HepG2 (cell line): ENCODE results near the gene SPTSSA. TPM values are rescaled to one million over a fixed set of nuclear protein-coding genes. Genes with fewer than 3 reads are reported as not detected.
A peak's percentile ranks its signal among the peaks of the same experiment; 100 is the strongest.

ENCODE experiments used
- AGO1 ChIP-seq: fragments of 200-400 bp; formaldehyde crosslinking; IDR thresholded peaks from 2 replicates; pipeline ENCODE4 v1.6.1; 2017; ENCODE audit warnings: mild to moderate bottlenecking, low read depth, low read length, moderate library complexity; ENCODE audit not compliant: poor library complexity, severe bottlenecking
- ARNTL ChIP-seq: sonication (generic); formaldehyde crosslinking; IDR thresholded peaks from 2 replicates; pipeline ENCODE4 v1.4.0; 2020; ENCODE audit warnings: mild to moderate bottlenecking, missing genetic modification reagents
- HES4 ChIP-seq: sonication (generic); formaldehyde crosslinking; IDR thresholded peaks from 2 replicates; pipeline ENCODE4 v1.9.0; 2021; ENCODE audit warnings: mild to moderate bottlenecking, missing genetic modification reagents, borderline replicate concordance
- HNF1A ChIP-seq, 2 experiments: sonication (generic) in 1 of 2; formaldehyde crosslinking in 1 of 2; IDR thresholded peaks; 2 replicates each; pipeline versions ENCODE4 v1.4.0 to v1.6.1; 2016 to 2020; ENCODE audit warnings: borderline replicate concordance in 1 of 2, low read depth in 1 of 2, mild to moderate bottlenecking in 1 of 2, missing genetic modification reagents in 1 of 2
- KLF16 ChIP-seq, 2 experiments: sonication (generic) in 1 of 2; formaldehyde crosslinking in 1 of 2; IDR thresholded peaks; 2 replicates each; pipeline versions ENCODE4 v1.6.1 to v1.8.0; 2016 to 2023; ENCODE audit warnings: missing genetic modification reagents in 2 of 2, missing compliant biosample characterization in 1 of 2
- MLX ChIP-seq: IDR thresholded peaks from 2 replicates; pipeline ENCODE4 v1.6.1; 2016
- NONO ChIP-seq, 2 experiments: fragments of 450-650 bp in 1 of 2; sonication (generic) in 1 of 2; formaldehyde crosslinking in 1 of 2; IDR thresholded peaks in 1 of 2; conservative IDR thresholded peaks in 1 of 2; 2 replicates each; pipeline versions ENCODE4 v1.6.1 to v1.8.0; 2017 to 2022; ENCODE audit warnings: mild to moderate bottlenecking in 1 of 2, missing genetic modification reagents in 1 of 2, moderate library complexity in 1 of 2
- PLRG1 ChIP-seq: fragments of 450-650 bp; conservative IDR thresholded peaks from 2 replicates; pipeline ENCODE4 v1.6.1; 2016
- REPIN1 ChIP-seq: sonication (generic); formaldehyde crosslinking; IDR thresholded peaks from 2 replicates; pipeline ENCODE4 v1.8.0; 2022; ENCODE audit warnings: missing genetic modification reagents, low read depth, mild to moderate bottlenecking, borderline replicate concordance
- SATB2 ChIP-seq: sonication (generic); formaldehyde crosslinking; IDR thresholded peaks from 2 replicates; pipeline ENCODE4 v1.5.0; 2020; ENCODE audit warnings: missing genetic modification reagents
- SP5 ChIP-seq: IDR thresholded peaks from 2 replicates; pipeline ENCODE4 v1.6.1; 2016; ENCODE audit warnings: low read depth, borderline replicate concordance
- THAP8 ChIP-seq: sonication (generic); formaldehyde crosslinking; IDR thresholded peaks from 2 replicates; pipeline ENCODE4 v1.5.1; 2020; ENCODE audit warnings: missing genetic modification reagents, mild to moderate bottlenecking, borderline replicate concordance
- TRAFD1 ChIP-seq: sonication (generic); formaldehyde crosslinking; IDR thresholded peaks from 2 replicates; pipeline ENCODE4 v1.5.1; 2020; ENCODE audit warnings: missing genetic modification reagents, mild to moderate bottlenecking, borderline replicate concordance
- ZNF136 ChIP-seq: sonication (generic); formaldehyde crosslinking; IDR thresholded peaks from 2 replicates; pipeline ENCODE4 v1.8.1; 2022; ENCODE audit warnings: low read depth, mild to moderate bottlenecking, moderate library complexity, missing genetic modification reagents
- ZNF354B ChIP-seq: sonication (generic); formaldehyde crosslinking; IDR thresholded peaks from 2 replicates; pipeline ENCODE4 v1.8.0; 2022; ENCODE audit warnings: mild to moderate bottlenecking, missing genetic modification reagents
- ZNF432 ChIP-seq: sonication (generic); formaldehyde crosslinking; IDR thresholded peaks from 2 replicates; pipeline ENCODE4 v1.5.0; 2020; ENCODE audit warnings: missing genetic modification reagents, mild to moderate bottlenecking, borderline replicate concordance
- ZNF530 ChIP-seq: sonication (generic); formaldehyde crosslinking; IDR thresholded peaks from 2 replicates; pipeline ENCODE4 v1.5.0; 2020; ENCODE audit warnings: low read depth, mild to moderate bottlenecking, missing genetic modification reagents
- ZNF557 ChIP-seq: sonication (generic); formaldehyde crosslinking; IDR thresholded peaks from 2 replicates; pipeline ENCODE4 v1.4.0; 2020; ENCODE audit warnings: missing genetic modification reagents
- ZNF569 ChIP-seq: sonication (generic); formaldehyde crosslinking; IDR thresholded peaks from 2 replicates; pipeline ENCODE4 v1.5.0; 2020; ENCODE audit warnings: mild to moderate bottlenecking, missing genetic modification reagents, moderate library complexity, borderline replicate concordance
- ZNF589 ChIP-seq: sonication (generic); formaldehyde crosslinking; conservative IDR thresholded peaks from 2 replicates; pipeline ENCODE4 v1.8.0; 2022; ENCODE audit warnings: mild to moderate bottlenecking, moderate library complexity, missing genetic modification reagents
- ZNF674 ChIP-seq: sonication (generic); formaldehyde crosslinking; IDR thresholded peaks from 2 replicates; pipeline ENCODE4 v1.5.0; 2020; ENCODE audit warnings: low read depth, mild to moderate bottlenecking, missing genetic modification reagents
- polyA plus RNA-seq, 8 experiments: library from polyadenylated mRNA; depleted of rRNA in 3 of 8; stranded (reverse) in 7 of 8; unstranded in 1 of 8; fragments of >200 nt; fragmentation: Illumina TruSeq in 4 of 8; extraction: Trizol in 4 of 8; gene quantifications; 2 replicates each; pipeline versions ENCODE4 v1.2.1 to v1.2.3, GENCODE V29; 2011 to 2016; ENCODE audit warnings: low read depth in 4 of 8, missing spikeins in 1 of 8, mixed read lengths in 1 of 8; ENCODE audit not compliant: insufficient read depth in 1 of 8
- total RNA-seq, 5 experiments: library from RNA; depleted of rRNA; stranded (reverse); fragments of >200 nt; fragmentation: Illumina TruSeq; extraction: Trizol; gene quantifications; 2 replicates each; pipeline ENCODE4 v1.2.3, GENCODE V29; 2016; ENCODE audit warnings: low read depth in 1 of 5

The SPTSSA gene
- total and polyA plus RNA-seq, 2 of the 13 experiments (the other 11 are each of a cell fraction or from before 2014, with no cell fraction given) = 19.1 to 86.1 TPM

- TF ChIP-seq ZNF674 (CRISPR knock-in tag) (no peak), SP5 (CRISPR knock-in tag) (peak; percentile 51), ZNF136 (CRISPR knock-in tag) (no peak), ZNF354B (0 out of 2 replicates have a peak, but pooled peaks have one; percentile 42), ZNF569 (CRISPR knock-in tag) (no peak), THAP8 (CRISPR knock-in tag) (no peak), NONO (IDR thresholded peaks at IDR 0.05) (no peak), NONO (CRISPR knock-in tag; conservative IDR thresholded peaks at IDR 0.05) (peak; percentile 95), ZNF589 (CRISPR knock-in tag) (no peak; the same call in 1 of the 2 replicates), HES4 (CRISPR knock-in tag) (peak; percentile 97; the same call in 1 of the 2 replicates), ZNF530 (CRISPR knock-in tag) (no peak; the same call in 1 of the 2 replicates), ARNTL (CRISPR knock-in tag) (0 out of 2 replicates have a peak, but pooled peaks have one; percentile 42), SATB2 (CRISPR knock-in tag) (0 out of 2 replicates have a peak, but pooled peaks have one; percentile 76), REPIN1 (CRISPR knock-in tag) (no peak; the same call in 1 of the 2 replicates), ZNF432 (CRISPR knock-in tag) (no peak), PLRG1 (no peak), ZNF557 (no peak), AGO1 (peak; percentile 41), TRAFD1 (peak; percentile 90), KLF16 (CRISPR knock-in tag; IDR thresholded peaks at IDR 0.05) (peak in 1 of 2 experiments; percentile 61; a peak in 2 of 4 replicates), HNF1A (IDR thresholded peaks at IDR 0.05; ENCODE audit: low read depth) (no peak), HNF1A (CRISPR knock-in tag; IDR thresholded peaks at IDR 0.05; ENCODE audit: borderline replicate concordance) (peak; percentile 62), MLX (CRISPR knock-in tag) (0 out of 2 replicates have a peak, but pooled peaks have one; percentile 52)
These were observed at the start of gene SPTSSA (continued) for GRCh38 chr14:34462132-34462893.
